Measurements from ENCODE around the gene C1QTNF9.
"Not testable (repeated sequence)": the region's sequence is repeated elsewhere in the genome, so short reads cannot be mapped to it uniquely, and the experiment has no call there.

The C1QTNF9 gene

GRCh38 chr13:24318878-24319277 is 9.5 kb downstream of the C1QTNF9 start:
- intact Hi-C loops (cut with DNase I); DNase-seq: not testable (repeated sequence)

GRCh38 chr13:24319641-24320040 is 10.3 kb downstream of the C1QTNF9 start:
- intact Hi-C loops (cut with DNase I) = loop anchor here (10.0 kb wide), 1 partner anchor 235 kb away; no protein-coding TSS in a partner anchor
- DNase-seq = not testable (repeated sequence)

DNA sequence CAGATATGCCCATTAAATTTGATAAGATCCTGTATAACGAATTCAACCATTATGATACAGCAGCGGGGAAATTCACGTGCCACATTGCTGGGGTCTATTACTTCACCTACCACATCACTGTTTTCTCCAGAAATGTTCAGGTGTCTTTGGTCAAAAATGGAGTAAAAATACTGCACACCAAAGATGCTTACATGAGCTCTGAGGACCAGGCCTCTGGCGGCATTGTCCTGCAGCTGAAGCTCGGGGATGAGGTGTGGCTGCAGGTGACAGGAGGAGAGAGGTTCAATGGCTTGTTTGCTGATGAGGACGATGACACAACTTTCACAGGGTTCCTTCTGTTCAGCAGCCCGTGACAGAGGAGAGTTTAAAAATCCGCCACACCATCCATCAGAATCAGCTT is 12.0 kb downstream of the C1QTNF9 start:
- not testable (repeated sequence) for DNase-seq
- intact Hi-C loops (cut with DNase I) = loop anchor here (10.0 kb wide), 1 partner anchor 233 kb away; no protein-coding TSS in a partner anchor

DNA sequence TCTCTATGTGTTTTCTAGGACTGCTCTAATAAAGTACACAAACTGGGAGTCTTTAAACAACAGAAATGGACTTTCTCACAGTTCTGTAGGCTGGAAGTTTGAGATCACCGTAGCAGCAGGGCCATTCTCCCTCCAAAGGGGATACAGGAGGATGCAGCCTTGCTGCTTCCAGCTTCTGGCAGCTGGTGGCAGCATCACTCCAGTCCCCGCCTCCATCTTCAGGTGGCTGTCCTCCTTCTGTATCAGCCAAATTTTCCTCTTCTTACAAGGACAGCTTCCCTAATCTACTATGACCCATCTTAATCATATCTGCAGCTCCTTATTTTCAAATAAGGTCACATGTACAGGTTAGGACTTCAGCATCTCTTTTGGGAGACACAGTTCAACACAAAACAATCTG is 13.1 kb downstream of the C1QTNF9 start:
- DNase-seq = not testable (repeated sequence)
- intact Hi-C loops (cut with DNase I) = loop anchor here (10.0 kb wide), 1 partner anchor 232 kb away; no protein-coding TSS in a partner anchor

GRCh38 chr13:24323036-24323738 is 13.8 kb downstream of the C1QTNF9 start:
- DNase-seq = no peak
- intact Hi-C loops (cut with DNase I) = loop anchor here (10.0 kb wide), 1 partner anchor 232 kb away; no protein-coding TSS in a partner anchor

DNA sequence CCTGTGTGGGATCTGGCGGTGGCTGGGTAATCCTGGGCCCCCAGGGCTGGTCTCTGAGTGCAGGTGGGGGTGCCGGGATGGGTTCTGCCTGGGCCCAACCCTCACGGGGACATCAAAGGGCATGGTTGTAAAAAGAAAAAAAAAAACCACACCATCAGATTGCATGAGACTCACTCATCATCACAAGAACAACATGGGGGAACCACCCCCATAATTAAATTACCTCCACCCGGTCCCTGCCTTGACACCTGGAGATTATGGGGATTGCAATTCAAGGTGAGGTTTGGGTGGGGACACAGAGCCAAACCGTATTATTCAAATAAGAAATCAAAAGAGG is 14.3 kb downstream of the C1QTNF9 start:
- DNase-seq = no peak
- intact Hi-C loops (cut with DNase I) = loop anchor here (10.0 kb wide), 1 partner anchor 231 kb away; no protein-coding TSS in a partner anchor

GRCh38 chr13:24327598-24327997 is 18.2 kb downstream of the C1QTNF9 start:
- DNase-seq = peak in 1 of 10 donors; percentile 77
- intact Hi-C loops (cut with DNase I) = loop anchor here (10.0 kb wide), 1 partner anchor 227 kb away; no protein-coding TSS in a partner anchor

DNA sequence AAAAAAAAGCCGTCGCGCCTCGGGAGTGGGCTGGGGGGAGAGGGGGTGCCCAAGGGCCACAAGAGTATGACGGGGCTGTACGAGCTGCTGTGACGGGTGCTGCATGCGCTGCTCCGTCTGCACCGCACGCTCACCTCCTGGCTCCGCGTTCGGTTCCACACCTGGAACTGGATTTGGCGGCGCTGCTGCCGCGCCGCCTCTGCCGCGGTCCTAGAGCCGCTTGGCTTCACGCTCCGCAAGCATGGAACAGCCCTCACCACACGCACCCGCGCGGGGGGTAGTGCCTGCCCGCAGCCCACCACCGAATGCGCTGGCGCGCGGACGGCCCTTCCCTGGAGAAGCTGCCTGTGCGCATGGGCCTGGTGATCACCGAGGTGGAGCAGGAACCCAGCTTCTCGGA is 18.8 kb downstream of the C1QTNF9 start:
- peak in 1 of 10 donors; percentile 70 for DNase-seq
- intact Hi-C loops (cut with DNase I) = loop anchor here (10.0 kb wide), 1 partner anchor 227 kb away; no protein-coding TSS in a partner anchor

DNA sequence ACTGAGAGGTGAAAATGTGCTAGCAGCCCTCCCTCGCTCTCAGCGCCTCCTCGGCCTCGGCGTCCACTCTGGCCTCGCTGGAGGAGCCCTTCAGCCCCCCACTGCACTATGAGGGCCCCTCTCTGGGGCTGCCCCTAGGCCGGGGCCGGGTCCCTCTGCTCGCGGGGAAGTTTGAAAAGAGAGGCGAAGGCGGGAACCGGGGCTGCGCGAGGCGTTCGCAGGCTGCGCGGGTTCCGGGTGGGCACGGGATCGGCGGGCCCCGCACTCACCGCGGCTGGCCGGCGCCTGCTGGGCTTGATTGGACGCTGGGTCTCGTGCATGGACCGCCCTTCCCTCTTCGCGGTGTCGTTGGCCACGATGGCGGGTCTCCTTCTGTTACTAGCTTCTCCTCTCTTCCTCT is 29.3 kb downstream of the C1QTNF9 start:
- intact Hi-C loops (cut with DNase I) = no loop called here
- no peak for DNase-seq

DNA sequence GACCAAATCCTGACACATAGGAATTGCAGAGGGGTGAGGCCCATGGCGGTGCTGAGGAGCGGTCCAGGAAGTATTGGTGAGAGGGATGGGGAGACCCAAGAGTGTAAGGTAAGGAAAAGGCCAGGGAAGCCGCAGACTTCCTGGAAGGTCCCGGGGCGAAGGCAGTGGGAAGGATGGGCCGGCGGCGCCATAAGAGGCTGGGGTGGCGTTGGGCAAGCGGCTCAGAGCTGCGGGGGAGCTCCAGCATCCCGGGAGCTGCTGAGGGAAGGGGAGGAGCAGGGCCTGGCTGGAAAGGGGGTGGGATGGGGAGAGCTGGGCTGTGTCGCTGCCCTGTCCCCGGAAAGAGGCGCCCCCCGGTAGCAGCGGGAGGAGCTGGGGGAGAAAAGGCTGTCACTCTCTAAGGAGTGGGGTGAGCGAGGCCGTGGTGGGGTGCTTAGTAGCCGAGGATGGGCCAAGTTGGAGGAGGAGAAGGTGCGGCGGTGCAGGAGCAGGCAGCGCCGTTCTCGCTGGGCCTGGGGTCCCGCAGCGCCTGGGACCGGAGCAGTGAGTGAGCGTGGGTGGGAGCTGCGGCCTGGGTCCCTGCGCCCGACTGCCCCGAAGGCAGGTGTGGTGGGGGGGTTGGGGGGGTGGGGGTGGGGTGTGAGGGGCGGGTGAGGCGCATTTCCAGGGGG is 30.7 kb downstream of the C1QTNF9 start:
- DNase-seq = peak in 1 of 10 donors; percentile 76
- intact Hi-C loops (cut with DNase I) = no loop called here

DNA sequence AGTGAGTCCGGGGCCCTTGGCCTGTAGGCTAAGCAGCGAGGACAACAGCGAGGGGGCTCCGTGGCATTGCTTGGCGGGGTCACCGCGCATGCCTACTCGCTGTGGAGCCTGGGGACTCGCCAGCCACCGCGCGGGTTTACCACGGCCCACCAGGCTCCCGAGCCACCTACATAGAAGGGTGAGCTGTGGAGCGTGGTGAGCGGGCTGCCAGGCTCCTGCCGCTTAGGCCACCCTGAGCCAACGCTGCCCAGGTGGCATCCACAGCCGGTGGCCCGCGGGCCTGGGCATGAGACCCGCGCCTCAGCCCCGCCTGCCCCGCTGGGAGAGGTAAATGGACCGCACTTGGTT is 31.2 kb downstream of the C1QTNF9 start:
- DNase-seq = peak in 1 of 10 donors; percentile 66
- intact Hi-C loops (cut with DNase I) = no loop called here

DNA sequence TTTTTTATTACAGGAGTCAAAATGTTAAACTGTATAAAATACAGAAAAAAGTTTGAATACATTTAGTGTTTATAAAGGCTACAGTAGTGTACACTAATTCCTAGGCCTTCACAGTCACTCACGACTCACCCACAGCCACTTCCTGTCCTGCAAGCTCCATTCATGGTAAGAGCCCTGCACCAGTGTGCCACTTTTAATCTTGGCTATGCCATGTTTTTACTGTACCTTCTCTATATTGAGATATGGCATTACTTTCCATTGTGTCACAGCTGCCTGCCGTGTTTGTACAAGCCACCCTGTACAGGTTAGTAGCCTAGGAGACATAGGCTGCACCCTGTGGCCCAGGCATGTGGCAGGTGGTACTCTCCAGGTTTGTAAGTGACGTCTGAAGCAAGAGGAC is 32.1 kb downstream of the C1QTNF9 start:
- intact Hi-C loops (cut with DNase I) = no loop called here
- DNase-seq = peak in 1 of 10 donors; percentile 12

DNA sequence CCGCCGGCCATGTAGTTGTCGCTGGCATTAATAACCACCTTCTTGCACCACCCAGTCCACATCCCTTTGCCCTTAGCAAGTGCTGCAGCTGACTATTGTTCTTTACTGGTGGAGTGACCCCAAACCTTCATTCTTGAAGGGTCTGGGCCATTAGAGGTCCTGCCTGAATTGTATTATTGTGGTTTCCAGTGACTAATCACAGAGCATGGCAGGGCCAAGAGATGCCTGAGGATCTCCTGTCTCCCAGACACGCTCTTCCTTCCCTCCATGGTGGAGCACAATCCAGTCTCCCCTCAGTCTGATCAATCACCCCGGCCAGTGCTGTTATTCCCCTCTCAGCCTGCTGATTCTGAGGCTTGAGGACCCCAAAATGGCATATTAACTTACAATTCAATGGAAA is 39.0 kb downstream of the C1QTNF9 start:
- DNase-seq = peak in 1 of 10 donors; percentile 21
- intact Hi-C loops (cut with DNase I) = no loop called here

DNA sequence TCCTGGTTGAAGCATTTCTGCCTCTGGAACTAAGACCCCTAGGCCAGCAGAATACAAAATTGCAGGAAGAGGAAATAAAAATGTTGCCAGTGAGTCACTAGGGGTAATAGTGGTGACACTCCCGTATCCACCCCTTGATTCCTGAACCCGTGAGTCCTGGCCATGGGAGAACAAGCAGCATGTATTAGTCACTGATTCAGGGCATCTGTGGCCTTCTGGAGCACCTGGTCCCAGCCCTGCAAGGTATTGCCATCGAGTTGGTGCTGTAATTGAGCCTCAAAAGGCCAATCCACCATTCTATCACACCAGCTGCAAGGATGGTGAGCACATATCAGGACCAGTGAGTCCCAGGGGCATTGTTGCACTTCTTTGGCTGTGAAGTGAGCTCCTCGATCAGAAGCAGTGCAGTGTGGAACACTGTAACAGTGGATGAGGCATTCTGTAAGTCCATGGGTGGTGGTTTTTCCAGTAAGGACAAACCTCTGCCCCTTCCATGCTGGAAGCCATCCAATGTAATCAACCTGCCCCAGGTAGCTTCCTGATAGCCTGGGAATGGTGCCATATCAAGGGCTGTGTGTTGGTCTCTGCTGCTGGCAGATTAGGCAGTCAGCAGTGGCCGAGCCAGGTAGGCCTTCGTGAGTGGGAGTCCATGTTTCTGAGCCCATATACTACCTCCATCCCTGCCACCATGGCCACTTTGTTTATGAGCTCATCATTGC is 39.6 kb downstream of the C1QTNF9 start:
- intact Hi-C loops (cut with DNase I) = no loop called here
- peak in 1 of 10 donors; percentile 52 for DNase-seq

DNA sequence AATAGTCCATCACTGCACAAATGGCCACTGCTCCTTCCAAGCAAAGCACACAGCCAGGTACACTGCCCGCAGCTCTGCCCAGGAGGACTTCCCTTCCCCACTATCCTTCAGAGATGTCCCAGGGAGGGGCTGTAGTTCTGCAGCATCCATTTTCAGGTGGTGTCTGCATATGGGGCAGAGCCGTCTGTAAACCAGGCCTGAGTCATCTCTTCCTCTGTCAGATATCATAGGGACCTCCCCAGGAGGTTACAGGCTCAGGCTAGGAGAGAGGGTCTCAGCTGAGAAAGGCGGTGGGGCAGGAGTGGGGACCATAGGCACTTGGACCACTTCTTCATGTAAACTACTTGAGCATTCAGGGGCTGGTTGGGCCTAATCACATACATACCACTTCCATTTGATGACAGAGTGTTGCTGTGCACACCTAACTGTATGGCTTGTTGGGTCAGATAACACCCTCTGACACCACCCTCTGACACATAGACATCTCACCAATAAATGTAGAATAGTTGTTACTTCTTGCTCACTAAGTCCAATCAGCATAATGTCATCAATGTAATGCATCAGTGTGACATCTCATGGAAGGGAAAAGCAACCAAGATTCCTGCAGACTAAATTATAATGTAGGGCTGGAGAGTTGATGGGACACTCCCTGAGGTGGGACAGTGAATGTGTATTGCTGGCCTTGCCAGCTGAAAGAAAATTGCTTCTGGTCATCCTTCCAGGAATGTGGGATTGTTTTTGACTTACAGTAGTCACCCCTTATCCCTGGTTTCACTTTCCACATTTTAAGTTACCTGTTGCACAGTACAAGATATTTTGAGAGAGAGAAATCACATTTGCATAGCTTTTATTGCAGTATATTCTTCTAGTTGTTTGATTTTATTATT is 40.6 kb downstream of the C1QTNF9 start:
- intact Hi-C loops (cut with DNase I) = not testable (repeated sequence)
- peak in 1 of 10 donors; percentile 28 for DNase-seq

GRCh38 chr13:24351423-24351822 is 42.0 kb downstream of the C1QTNF9 start:
- DNase-seq = no peak
- intact Hi-C loops (cut with DNase I) = no loop called here

- intact Hi-C loops (cut with DNase I) = no loop called here
- DNase-seq = peak in 1 of 10 donors; percentile 27
These were observed 44.4 kb downstream of the C1QTNF9 start for GRCh38 chr13:24353736-24354135.

DNA sequence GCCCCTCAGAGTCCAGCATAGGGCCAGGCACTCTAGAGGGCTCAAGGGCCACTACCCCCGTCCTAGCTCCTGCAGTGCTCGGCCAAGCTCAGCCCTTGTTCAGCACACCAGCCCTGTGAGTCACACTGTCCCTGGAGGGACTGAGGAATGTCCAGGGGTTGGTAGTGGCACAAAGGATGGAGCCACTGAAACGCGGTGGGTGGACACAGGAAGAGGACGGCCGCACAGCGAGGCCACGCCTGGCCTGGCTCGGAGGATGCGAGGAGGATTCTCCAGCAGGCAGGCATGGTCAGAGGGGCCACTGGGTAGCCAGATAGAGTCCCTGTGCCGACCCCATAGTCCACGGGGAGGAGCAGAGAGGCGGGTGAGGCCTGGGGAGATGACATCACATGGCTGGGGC is 45.7 kb downstream of the C1QTNF9 start:
- intact Hi-C loops (cut with DNase I) = no loop called here

GRCh38 chr13:24356270-24356669 is 46.9 kb downstream of the C1QTNF9 start:
- intact Hi-C loops (cut with DNase I) = no loop called here
- DNase-seq = no peak

More for the DNA sequence above, 45.7 kb downstream of the C1QTNF9 start:
- peak in 1 of 10 donors; percentile 61 for DNase-seq

DNA sequence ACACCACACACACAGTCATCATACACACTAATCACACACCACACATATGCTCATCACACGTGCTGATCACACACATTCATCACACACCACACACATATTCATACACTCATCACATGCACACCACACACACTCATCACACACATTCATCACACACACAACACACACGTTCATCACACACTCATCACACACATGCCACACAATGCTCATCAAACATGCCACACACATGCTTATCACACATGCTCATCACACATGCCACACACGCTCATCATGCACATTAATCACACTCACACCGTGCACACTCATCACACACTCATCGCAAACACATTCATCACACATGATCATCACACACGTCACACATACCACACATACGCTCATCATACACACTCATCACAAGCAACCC is 47.5 kb downstream of the C1QTNF9 start:
- intact Hi-C loops (cut with DNase I) = no loop called here
- DNase-seq = peak in 1 of 10 donors; percentile 8
